HG03565 (cell line): ENCODE results near the gene ZNF853.
"Not testable (repeated sequence)": the region's sequence is repeated elsewhere in the genome, so short reads cannot be mapped to it uniquely, and the experiment has no call there.

Experiments used
- ATAC-seq: cut with Tn5 transposase; IDR thresholded peaks from one replicate; pipeline ENCODE4 v1.9.1; 2021; ENCODE audit warnings: mild to moderate bottlenecking, moderate library complexity; ENCODE audit not compliant: unreplicated experiment

The ZNF853 gene

GRCh38 chr7:6614953-6615722 lies at the start of gene ZNF853:
TSS of gene ZNF853 (plus strand) at chr7:6615610. CDS start at chr7:6616175, 565 bp downstream.
- no peak for ATAC-seq

GRCh38 chr7:6565655-6566054 lies 49.8 kb upstream of the ZNF853 start:
- ATAC-seq: no peak

- no peak for ATAC-seq
Observed at GRCh38 chr7:6567886-6568285, 47.5 kb upstream of the ZNF853 start.

- no peak for ATAC-seq
Observed at GRCh38 chr7:6571160-6571779, 44.1 kb upstream of the ZNF853 start.

GRCh38 chr7:6575281-6576023 lies 40.0 kb upstream of the ZNF853 start:
- no peak for ATAC-seq

GRCh38 chr7:6576024-6576866 lies 39.2 kb upstream of the ZNF853 start:
- ATAC-seq: no peak

- not testable (repeated sequence) for ATAC-seq
Observed at GRCh38 chr7:6576867-6577368, 38.5 kb upstream of the ZNF853 start.

- ATAC-seq: peak; percentile 95
Observed at GRCh38 chr7:6577369-6578113, 37.9 kb upstream of the ZNF853 start, which contains the start of gene ZDHHC4. TSS of gene ZDHHC4 (plus strand) at chr7:6577454. CDS start at chr7:6580562, 3,108 bp downstream.

- no peak for ATAC-seq
Observed at GRCh38 chr7:6578114-6579084, 37.0 kb upstream of the ZNF853 start.

GRCh38 chr7:6579446-6579845 lies 36.0 kb upstream of the ZNF853 start:
- no peak for ATAC-seq

GRCh38 chr7:6585746-6586432 lies 29.5 kb upstream of the ZNF853 start:
- ATAC-seq: not testable (repeated sequence)

GRCh38 chr7:6588566-6588965 lies 26.8 kb upstream of the ZNF853 start:
- ATAC-seq: no peak

- ATAC-seq: no peak
Observed at GRCh38 chr7:6589151-6589828, 26.1 kb upstream of the ZNF853 start.

GRCh38 chr7:6589829-6590644 lies 25.4 kb upstream of the ZNF853 start, which contains the start of gene INTS15:
TSS of gene INTS15 (plus strand) at chr7:6590021. CDS start at chr7:6590284, 263 bp downstream.
- peak; percentile 83 for ATAC-seq

- no peak for ATAC-seq
Observed at GRCh38 chr7:6590645-6591110, 24.7 kb upstream of the ZNF853 start.

GRCh38 chr7:6600093-6600492 lies 15.3 kb upstream of the ZNF853 start:
- ATAC-seq: no peak
